Activated naive CD4-positive, alpha-beta T cell (primary cell): ENCODE results near the gene CCL23.
"Not testable (repeated sequence)": the region's sequence is repeated elsewhere in the genome, so short reads cannot be mapped to it uniquely, and the experiment has no call there.

Experiments used
- DNase-seq, 4 experiments: peaks; one replicate each; lab custom pipeline; 2025; lab: John Stamatoyannopoulos, UW

Gene CCL23, protein sequence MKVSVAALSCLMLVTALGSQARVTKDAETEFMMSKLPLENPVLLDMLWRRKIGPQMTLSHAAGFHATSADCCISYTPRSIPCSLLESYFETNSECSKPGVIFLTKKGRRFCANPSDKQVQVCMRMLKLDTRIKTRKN

DNA sequence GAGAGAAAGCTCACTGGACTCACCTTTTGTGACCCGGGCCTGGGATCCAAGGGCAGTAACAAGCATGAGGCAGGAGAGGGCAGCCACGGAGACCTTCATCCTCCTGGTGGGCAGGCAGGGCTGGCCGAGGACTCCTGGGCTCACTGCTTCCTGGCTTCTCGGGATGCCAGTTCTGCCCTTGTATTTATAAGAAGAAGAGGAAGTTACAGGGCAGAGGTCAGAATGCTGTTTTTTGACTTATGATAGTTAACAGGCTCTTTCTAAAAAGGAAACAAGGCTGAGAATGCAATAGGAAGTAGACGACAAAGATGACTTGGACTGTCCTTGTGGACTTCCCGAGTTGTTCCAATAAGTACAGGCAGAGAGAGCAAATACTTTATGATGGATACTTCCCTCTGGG, at the start of gene CCL23:
Gene CCL23, minus strand, starts transcription at position 174 of the 400 bp plus-strand sequence. Its CDS starts 75 bp downstream, at position 99.
- DNase-seq, result no peak

DNA sequence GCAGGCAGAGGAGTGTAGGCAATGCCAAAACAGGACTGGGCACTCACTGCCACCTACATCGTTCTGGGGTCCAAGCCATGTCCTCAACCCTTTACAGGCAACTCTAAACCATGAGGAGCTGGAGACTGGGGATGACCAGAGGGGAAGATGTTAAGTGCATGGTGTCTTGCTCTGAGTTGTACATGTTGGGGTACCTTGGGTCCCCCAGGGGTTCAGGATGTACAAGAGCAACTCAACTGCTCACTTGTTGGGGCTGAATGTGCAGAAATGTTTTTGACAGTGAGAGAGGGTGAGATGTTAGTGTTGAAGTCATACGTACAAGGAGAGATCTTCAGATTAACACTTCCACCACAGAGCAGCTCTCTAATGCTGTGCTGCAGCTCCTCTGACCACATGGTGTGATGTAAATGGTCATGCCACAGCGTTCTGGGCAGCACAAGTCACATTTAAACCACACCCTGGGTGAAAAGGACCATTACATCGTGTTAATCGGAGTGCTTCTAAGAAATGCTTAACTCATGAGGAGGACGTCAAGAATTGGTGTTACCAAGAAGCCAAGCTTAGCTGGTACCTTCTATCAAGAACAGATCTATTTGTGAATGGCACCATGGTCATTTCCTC, 48.7 kb upstream of the CCL23 start:
- no peak for DNase-seq

- DNase-seq, result no peak
These were observed 46.2 kb upstream of the CCL23 start, which contains the start of gene CCL18 for GRCh38 chr17:36063786-36064541. TSS of gene CCL18 (plus strand) at chr17:36064272. CDS start at chr17:36064343, 71 bp downstream.

- DNase-seq, result no peak
These were observed 43.0 kb upstream of the CCL23 start for GRCh38 chr17:36060816-36061215.

DNA sequence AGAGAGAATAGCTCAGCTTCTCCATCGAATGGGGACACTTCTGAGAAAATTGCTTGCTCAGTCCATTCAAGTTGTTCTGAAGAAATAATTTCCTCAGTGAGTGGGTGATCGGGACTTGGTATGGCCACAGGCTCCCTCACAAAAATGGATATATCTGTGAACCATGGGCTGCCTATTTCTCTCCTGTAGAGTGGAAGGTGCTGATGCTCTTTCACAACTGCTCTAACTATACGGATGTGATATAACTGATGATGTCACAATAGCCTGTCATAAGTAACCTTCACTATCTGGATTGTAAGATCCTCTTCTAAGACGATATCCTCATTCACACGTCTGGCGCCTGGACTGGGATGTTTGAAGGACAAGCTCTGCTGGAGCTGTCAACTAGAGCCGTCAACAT, 41.6 kb upstream of the CCL23 start:
- DNase-seq, result no peak

- DNase-seq, result no peak
These were observed 40.1 kb upstream of the CCL23 start for GRCh38 chr17:36057911-36058310.

DNA sequence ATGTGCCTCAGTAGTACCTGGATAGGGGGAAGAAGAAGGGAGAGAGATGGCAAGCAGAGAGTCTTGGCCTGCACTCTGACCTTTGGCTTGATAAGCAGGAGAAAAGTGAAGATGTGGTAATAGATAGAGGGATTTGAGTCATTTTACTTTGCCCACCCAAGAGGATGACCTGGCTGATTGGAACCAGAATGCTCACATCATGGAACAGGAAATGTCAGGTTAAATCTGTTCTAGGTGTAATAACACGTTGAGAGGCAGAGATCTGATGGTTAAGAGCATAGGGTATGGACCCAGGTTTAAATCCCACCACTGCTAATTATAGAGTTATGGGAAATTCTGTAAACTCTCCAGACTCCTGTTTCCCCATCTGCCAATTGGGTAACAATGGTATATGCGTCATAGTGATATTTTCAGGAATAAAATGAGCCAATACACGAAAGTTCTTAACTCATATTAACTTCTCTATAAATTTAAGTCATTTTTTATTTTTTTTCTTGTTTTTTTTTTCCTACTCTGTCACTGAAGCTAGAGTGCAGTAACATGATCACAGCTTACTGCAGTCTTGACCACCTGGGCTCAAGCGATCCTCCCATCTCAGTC, 38.2 kb upstream of the CCL23 start:
- no peak for DNase-seq

DNA sequence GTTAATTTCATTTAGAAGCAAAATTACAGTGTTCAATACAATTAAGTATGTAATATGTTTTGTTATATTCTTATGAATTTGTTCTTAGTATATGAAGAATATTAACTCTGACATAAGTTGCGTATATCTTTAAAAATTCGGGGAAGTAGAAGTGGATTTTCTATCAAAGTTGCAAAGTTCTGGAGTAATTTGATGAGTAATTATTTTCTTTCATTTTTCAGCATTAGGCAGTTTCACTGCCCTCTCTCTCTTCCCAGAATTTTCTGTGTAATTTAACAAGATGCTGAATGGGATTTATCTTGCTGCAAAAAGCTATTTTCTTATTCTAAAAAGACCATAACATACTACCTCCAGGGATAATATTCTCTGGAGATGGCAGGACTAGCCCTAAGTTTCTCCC, 37.4 kb upstream of the CCL23 start:
- no peak for DNase-seq

DNA sequence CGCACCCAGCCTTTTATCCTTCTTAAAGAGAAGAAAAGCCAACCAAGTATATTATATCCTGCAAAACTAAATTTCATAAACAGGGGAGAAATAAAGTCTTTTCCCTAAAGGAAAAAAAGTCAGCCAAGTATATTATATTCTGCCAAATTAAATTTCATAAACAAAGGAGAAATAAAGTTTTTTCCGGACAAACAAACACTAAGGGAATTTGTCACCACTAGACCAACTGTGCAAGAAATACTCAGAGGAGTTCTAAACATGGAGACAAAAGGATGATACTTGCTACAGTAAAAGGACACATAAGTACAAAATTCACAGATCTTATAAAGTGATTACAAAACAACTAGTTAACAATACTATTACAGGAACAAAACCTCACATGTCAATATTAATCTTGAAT, 31.9 kb upstream of the CCL23 start:
- no peak for DNase-seq

GRCh38 chr17:36048066-36048465, 30.3 kb upstream of the CCL23 start:
- no peak for DNase-seq

- no peak for DNase-seq
These were observed 18.5 kb upstream of the CCL23 start for GRCh38 chr17:36036235-36036634.

GRCh38 chr17:36034127-36034526, 16.4 kb upstream of the CCL23 start:
- DNase-seq, result no peak

GRCh38 chr17:36030956-36031355, 13.2 kb upstream of the CCL23 start:
- DNase-seq, result no peak

- no peak for DNase-seq
These were observed 10.0 kb upstream of the CCL23 start for GRCh38 chr17:36027761-36028160.

- no peak for DNase-seq
These were observed 6.5 kb upstream of the CCL23 start for GRCh38 chr17:36024106-36024869.

DNA sequence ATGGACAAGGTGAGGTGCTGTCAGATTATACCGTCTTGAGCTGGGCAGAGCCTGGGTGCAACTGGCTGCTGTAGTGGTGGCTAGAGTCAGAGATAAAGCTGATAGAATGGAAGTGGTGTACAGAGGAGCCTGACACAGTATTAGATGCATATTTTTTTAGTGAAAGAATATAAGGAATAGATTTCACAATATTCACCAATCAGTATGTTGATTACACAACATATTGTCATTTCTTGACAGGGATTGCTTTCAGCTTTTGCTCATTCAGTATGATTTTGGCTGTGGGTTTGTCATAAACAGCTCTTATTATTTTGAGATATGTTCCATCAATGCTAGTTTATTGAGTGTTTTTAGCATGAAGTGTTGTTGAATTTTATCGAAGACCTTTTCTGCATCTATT, 1.7 kb upstream of the CCL23 start:
- no peak for DNase-seq

GRCh38 chr17:36016555-36016954, 1.2 kb downstream of the CCL23 start:
- no peak for DNase-seq

- DNase-seq, result not testable (repeated sequence)
These were observed 1.9 kb downstream of the CCL23 start for GRCh38 chr17:36015895-36016294.

DNA sequence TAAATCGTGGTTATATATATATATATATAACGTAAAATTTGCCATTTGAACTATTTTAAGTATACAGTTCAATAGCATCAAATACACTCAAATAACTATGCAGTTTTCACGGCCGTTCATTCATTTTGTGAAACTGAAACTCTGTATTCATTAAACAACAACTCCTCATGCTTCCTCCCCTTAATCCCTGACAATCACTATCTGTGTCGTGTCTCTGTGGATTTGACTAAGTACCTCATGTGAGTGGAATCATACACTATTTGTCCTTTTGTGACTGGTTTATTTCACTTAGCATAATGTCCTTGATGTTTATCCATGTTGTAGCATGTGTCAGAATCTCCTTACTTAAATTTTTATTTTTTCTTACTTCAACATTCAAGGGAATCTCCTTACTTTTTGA, 2.8 kb downstream of the CCL23 start:
- DNase-seq, result no peak

DNA sequence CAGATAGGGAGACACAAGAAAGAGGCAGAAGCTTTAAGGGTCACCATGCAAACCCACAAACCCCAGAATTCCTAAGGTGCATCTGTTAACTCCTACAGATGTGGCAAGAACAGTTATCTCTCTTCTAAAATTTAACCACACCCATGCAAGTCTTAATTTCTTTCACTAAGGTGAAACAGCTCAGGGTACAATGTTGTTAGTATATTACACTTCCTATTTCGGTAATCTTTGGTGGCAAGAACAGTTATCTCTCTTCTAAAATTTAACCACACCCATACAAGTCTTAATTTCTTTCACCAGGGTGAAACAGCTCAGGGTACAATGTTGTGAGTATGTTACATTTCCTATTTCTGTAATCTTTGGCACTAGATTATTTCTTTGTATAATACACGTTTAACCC, 6.6 kb downstream of the CCL23 start:
- DNase-seq, result no peak

DNA sequence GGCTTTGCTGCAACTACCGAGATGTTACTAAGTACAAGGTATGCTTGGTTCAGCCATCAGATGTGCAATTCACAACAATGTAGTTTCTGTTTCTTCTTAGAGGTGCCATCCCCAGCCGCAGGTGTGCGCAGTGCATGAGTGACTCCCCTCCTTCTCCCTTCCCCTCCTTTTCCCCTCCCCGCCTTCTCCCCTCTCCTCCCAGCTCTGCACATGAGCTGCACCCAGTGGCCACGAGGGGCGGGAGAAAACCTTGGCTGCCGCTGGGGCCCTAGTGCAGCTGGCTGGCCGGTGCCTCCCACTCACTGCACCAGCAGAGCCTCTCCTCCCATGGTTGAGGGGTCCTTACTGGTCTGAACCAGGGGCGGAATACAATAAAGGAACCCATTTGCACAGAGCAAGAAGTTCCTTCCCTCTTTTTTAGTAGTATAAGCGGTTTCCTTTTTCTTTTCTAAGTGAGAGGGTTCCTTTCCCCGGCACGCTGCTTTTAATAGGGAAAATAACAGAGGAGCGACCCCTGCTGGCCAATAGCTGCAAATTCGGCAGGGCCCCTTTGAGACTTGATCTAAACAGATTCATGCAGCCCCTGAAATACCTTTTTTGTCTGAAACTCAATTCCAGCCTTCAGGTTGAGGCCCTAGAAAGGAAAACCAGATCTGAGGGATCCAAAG, 8.6 kb downstream of the CCL23 start:
- no peak for DNase-seq
